ENCODE measurements around the gene RALGPS1.
A peak's percentile ranks its signal among the peaks of the same experiment; 100 is the strongest.

The RALGPS1 gene, protein sequence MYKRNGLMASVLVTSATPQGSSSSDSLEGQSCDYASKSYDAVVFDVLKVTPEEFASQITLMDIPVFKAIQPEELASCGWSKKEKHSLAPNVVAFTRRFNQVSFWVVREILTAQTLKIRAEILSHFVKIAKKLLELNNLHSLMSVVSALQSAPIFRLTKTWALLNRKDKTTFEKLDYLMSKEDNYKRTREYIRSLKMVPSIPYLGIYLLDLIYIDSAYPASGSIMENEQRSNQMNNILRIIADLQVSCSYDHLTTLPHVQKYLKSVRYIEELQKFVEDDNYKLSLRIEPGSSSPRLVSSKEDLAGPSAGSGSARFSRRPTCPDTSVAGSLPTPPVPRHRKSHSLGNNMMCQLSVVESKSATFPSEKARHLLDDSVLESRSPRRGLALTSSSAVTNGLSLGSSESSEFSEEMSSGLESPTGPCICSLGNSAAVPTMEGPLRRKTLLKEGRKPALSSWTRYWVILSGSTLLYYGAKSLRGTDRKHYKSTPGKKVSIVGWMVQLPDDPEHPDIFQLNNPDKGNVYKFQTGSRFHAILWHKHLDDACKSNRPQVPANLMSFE

DNA sequence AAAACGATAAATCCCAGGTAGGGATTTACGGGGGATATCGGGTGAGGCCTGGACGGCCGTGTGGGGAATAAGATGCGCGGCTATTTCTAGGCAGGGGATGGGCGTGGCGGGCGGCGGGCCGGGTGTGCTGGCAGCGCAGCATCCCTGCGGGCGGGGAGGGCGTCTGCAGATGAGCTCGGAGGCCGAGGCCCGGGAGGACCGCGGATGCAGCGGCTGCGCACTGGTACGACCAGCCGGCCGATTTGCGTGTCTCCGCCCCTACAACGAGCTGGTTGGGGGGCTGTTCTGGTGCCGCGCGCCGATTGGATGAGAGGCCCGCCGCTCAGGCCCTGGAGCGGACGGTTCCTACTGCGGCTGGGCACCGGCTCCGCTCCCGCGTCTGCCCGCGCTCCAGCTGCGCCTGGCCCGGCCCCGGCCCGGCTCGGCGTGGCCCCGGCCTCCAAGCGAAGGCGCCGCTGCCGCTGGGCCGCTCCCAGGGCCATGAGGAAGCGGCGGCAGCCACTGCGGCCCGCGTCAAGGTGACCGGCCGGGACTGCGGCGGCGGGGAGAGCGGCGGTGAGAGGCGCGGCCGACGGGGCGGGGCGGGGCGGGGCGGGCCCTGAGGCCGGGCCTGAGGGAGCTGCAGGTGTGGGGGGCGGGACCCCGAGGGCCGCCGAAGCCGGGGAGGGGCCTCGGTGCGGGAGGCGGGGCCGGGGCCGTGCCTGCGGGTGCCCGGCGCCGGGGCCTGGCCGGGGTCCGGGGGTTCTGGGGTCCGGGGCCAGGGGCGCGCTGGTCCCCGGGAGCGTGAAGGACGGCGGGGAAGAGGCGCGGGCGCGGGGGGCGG is at the start of gene RALGPS1:
TSS of gene RALGPS1 (plus strand) at position 325 of the 823 bp plus-strand sequence. CDS start 47,508 bp downstream, outside the sequence.
- TF ChIP-seq, protein P1, sequence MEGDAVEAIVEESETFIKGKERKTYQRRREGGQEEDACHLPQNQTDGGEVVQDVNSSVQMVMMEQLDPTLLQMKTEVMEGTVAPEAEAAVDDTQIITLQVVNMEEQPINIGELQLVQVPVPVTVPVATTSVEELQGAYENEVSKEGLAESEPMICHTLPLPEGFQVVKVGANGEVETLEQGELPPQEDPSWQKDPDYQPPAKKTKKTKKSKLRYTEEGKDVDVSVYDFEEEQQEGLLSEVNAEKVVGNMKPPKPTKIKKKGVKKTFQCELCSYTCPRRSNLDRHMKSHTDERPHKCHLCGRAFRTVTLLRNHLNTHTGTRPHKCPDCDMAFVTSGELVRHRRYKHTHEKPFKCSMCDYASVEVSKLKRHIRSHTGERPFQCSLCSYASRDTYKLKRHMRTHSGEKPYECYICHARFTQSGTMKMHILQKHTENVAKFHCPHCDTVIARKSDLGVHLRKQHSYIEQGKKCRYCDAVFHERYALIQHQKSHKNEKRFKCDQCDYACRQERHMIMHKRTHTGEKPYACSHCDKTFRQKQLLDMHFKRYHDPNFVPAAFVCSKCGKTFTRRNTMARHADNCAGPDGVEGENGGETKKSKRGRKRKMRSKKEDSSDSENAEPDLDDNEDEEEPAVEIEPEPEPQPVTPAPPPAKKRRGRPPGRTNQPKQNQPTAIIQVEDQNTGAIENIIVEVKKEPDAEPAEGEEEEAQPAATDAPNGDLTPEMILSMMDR (conservative IDR thresholded peaks at IDR 0.05): no peak
- peak within 1 kb of the TSS; percentile 79 for H3K27ac ChIP-seq

DNA sequence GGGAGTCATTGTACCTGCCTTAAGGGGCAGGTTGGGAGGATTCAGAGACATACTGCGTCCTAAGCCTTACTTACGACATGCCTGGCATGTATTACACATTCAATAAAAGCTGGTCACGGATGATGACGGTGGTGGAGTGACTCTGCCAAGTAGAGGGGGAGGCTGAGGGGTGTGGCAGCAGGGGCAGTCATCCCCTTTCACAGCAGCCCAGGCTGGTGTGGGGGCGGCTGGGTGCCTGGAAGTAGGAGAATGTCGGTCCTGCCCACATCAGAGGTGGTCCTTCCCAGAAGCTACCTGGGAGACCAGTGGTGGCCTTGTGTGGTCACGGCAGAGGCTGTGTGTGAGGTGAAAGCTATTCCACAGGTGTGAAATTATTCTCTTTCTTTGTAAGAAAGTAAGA is 45.2 kb upstream of the RALGPS1 start:
- H3K27ac ChIP-seq: no peak overlapping the region
- TF ChIP-seq, protein P1 (conservative IDR thresholded peaks at IDR 0.05): no peak

DNA sequence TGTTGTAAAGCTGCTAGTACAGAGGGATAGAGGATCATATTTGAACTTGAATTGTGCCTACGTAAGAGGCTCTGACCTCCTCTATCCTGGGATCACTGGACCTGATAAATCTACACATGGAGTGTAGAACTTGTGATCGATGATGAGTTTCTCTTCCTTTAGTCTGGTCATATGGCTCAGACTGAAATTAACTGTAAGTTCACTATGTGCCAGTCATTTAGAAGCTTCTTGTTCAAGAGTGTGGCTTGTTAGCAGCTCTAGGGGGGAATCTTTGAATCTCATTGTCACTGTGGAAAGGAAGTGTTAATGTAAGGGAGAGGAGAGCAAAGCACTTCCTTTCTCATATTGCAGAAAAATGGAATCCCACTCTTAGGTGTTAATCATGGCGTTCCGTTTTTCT is 42.1 kb upstream of the RALGPS1 start:
- H3K27ac ChIP-seq: no peak overlapping the region
- TF ChIP-seq, protein P1 (conservative IDR thresholded peaks at IDR 0.05): no peak

DNA sequence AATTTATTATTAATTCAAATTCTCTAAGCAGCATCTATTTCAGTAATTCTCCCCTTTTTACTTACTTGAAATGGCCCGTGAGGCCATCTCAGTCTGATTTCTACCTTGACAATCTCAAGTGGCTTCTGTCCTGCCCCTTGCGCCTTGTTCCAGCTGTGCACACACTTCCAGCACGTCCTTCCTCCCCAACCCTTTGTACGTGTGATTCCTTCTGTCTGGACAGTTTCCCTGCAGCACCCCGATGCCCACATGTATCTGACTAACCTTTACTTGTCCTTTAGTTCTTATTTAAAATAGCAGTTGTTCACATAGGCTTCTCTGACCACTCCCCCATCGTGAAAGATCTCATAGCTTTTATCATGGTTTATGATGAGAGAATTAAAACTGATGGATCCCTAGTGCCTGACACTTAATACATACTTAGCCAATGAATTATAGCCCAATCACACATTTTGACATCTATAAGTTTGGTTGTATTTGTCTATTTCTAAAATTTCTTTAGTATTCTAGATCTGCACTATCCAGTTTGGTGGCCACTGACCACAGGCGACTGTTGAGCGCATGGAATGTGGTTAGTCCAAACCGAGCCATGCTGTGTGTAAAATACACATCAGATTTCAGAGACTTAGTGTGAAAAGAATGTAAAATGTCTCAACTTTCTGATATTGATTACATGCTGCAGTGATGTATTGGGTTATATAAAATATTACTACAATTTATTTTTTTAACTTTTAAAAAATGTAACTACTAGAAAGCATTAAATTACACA is 39.9 kb upstream of the RALGPS1 start:
- TF ChIP-seq, protein P1 (conservative IDR thresholded peaks at IDR 0.05): no peak

DNA sequence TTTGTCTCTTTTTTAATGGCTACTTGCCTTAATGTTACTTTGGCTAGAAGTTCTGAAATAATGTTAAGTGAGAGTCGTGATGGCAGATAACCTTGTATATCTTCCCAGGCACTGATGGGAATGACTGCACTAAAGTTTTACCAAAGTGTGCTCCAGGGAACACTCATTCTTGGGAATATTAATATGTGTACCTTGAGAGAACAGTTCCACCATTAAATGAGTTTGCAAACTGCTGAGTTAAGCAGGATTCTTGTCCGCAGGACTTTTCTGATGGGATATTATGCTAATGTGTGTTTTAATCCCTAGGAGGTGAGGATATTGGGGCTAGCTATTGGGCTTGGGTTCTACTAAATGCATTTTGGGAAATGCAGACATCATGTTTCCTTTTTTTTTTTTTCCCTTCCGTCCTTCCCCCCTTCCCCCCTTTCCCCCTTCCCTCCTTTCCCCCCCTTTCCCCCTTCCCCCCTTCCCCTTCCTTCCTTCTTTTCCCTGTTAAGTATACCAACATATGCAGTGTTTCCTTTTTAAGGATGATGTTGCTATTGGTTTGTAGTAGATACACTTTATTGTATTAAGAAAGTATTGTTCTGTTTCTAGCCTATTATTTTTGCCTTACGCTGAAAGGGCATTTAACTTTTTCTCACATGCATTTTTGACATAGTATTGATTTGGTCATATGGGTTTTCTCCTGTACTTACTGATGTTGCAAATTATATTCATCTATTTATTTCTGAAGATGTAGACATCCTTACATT is 38.6 kb upstream of the RALGPS1 start:
- no peak overlapping the region for H3K27ac ChIP-seq
- TF ChIP-seq, protein P1 (conservative IDR thresholded peaks at IDR 0.05): no peak

More for the DNA sequence above, 39.9 kb upstream of the RALGPS1 start:
- H3K27ac ChIP-seq: no peak overlapping the region

DNA sequence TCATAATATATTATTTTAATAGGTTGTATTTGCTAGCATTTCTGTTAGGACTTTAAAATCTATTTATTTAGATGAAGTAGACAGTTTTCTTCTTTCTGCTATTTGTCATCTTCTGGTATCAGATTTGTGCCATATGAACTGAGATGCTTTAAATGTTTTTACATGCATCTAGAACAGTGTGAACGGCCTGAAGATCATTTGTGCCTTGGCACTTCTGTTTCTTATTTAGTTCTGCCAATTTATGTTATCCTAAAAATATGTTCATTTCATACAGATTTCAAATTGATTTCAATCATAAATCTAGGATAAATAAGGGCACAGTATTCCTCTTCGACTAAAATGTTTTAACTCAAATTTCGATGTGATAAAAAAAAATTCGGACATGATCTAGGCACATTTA is 38.1 kb upstream of the RALGPS1 start:
- H3K27ac ChIP-seq: no peak overlapping the region
- TF ChIP-seq, protein P1 (conservative IDR thresholded peaks at IDR 0.05): no peak

Data from VCaP (cell line).